Measurements from ENCODE around the gene GPATCH8. TPM values are rescaled to one million over a fixed set of nuclear protein-coding genes. Genes with fewer than 3 reads are reported as not detected.
A peak's percentile ranks its signal among the peaks of the same experiment; 100 is the strongest.

The GPATCH8 gene
- total and polyA plus RNA-seq, 9 of the 15 experiments (the other 6 are each of a cell fraction or from before 2014, with no cell fraction given), result 10.6 to 29.6 (median 13.2) TPM

DNA sequence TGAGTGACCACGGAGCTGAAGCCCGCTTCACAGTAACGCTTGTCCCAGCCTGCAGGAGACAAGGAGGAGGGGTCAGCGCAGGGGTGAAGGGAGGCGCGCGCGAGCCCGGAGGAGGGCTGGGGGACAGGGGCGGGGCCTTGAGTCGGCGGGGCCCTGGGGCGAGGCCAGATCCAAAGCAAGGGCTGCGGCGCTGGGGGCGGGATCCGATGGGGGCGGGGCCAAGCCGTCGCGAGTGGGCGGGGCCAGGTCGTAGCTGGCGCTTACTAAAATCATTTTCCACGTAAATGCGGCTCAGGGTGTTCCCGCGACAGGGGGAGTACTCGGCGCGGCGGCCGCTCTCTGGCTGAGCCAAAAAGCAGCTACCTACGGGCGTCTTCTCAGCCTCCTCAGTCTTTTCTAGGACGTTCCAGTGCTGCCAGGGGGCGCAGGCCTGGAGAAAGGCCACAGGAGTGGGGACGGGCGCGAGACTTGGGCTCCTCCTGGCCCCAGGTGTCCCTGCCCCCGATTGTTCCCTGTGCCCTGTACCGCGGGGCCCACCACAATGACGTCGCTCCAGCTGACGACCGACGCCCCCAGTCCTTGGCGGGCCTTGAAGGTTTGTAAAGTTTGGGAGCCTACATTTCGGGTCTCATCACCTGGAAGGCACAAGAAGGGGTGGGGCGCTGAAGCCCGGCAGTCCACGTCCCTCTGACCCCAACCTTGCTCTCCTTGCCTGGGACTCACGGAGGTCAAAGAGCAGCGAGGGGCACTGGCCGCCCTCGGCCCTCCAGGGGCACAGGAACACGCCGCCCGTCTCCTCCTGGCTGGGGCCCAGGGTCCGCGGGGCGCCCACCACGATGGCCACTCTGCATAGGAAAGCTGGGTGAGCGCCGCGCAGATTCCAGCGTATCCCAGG, 117.7 kb downstream of the GPATCH8 start (continued):
- TF ChIP-seq TGIF2 (CRISPR knock-in tag; IDR thresholded peaks at IDR 0.05), result no peak
- TF ChIP-seq, protein P1, sequence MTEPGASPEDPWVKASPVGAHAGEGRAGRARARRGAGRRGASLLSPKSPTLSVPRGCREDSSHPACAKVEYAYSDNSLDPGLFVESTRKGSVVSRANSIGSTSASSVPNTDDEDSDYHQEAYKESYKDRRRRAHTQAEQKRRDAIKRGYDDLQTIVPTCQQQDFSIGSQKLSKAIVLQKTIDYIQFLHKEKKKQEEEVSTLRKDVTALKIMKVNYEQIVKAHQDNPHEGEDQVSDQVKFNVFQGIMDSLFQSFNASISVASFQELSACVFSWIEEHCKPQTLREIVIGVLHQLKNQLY (CRISPR knock-in tag; conservative IDR thresholded peaks at IDR 0.05), result no peak
- TF ChIP-seq SIX5 (IDR thresholded peaks at IDR 0.05; ENCODE audit: borderline replicate concordance in 1 of 2, insufficient read depth in 1 of 2, low read depth in 1 of 2, low read length in 2 of 2), result no peak
- TF ChIP-seq, protein P2, sequence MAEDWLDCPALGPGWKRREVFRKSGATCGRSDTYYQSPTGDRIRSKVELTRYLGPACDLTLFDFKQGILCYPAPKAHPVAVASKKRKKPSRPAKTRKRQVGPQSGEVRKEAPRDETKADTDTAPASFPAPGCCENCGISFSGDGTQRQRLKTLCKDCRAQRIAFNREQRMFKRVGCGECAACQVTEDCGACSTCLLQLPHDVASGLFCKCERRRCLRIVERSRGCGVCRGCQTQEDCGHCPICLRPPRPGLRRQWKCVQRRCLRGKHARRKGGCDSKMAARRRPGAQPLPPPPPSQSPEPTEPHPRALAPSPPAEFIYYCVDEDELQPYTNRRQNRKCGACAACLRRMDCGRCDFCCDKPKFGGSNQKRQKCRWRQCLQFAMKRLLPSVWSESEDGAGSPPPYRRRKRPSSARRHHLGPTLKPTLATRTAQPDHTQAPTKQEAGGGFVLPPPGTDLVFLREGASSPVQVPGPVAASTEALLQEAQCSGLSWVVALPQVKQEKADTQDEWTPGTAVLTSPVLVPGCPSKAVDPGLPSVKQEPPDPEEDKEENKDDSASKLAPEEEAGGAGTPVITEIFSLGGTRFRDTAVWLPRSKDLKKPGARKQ (CRISPR knock-in tag; IDR thresholded peaks at IDR 0.05), result no peak
- peak; percentile 74 for TF ChIP-seq POLR2B (IDR thresholded peaks at IDR 0.05; ENCODE audit: low read depth, partially characterized antibody)
- TF ChIP-seq ILF3 (IDR thresholded peaks at IDR 0.05; ENCODE audit: borderline replicate concordance), result no peak
- TF ChIP-seq NR4A1 (CRISPR knock-in tag; IDR thresholded peaks at IDR 0.05), result no peak
- TF ChIP-seq NR4A1 (tag; IDR thresholded peaks at IDR 0.05), result no peak; the same call in 1 of the 2 replicates
- no peak for TF ChIP-seq TRIM24 (IDR thresholded peaks at IDR 0.05)
- TF ChIP-seq MAZ (CRISPR knock-in tag; conservative IDR thresholded peaks at IDR 0.05 in 1 of 2, IDR thresholded peaks at IDR 0.05 in 1 of 2), result peak; percentile 70 to 84
- TF ChIP-seq, protein P3, sequence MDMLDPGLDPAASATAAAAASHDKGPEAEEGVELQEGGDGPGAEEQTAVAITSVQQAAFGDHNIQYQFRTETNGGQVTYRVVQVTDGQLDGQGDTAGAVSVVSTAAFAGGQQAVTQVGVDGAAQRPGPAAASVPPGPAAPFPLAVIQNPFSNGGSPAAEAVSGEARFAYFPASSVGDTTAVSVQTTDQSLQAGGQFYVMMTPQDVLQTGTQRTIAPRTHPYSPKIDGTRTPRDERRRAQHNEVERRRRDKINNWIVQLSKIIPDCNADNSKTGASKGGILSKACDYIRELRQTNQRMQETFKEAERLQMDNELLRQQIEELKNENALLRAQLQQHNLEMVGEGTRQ (CRISPR knock-in tag; IDR thresholded peaks at IDR 0.05), result no peak
- TF ChIP-seq, protein P4, sequence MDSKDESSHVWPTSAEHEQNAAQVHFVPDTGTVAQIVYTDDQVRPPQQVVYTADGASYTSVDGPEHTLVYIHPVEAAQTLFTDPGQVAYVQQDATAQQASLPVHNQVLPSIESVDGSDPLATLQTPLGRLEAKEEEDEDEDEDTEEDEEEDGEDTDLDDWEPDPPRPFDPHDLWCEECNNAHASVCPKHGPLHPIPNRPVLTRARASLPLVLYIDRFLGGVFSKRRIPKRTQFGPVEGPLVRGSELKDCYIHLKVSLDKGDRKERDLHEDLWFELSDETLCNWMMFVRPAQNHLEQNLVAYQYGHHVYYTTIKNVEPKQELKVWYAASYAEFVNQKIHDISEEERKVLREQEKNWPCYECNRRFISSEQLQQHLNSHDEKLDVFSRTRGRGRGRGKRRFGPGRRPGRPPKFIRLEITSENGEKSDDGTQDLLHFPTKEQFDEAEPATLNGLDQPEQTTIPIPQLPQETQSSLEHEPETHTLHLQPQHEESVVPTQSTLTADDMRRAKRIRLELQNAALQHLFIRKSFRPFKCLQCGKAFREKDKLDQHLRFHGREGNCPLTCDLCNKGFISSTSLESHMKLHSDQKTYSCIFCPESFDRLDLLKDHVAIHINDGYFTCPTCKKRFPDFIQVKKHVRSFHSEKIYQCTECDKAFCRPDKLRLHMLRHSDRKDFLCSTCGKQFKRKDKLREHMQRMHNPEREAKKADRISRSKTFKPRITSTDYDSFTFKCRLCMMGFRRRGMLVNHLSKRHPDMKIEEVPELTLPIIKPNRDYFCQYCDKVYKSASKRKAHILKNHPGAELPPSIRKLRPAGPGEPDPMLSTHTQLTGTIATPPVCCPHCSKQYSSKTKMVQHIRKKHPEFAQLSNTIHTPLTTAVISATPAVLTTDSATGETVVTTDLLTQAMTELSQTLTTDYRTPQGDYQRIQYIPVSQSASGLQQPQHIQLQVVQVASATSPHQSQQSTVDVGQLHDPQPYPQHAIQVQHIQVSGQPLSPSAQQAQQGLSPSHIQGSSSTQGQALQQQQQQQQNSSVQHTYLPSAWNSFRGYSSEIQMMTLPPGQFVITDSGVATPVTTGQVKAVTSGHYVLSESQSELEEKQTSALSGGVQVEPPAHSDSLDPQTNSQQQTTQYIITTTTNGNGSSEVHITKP (IDR thresholded peaks at IDR 0.05; ENCODE audit: partially characterized antibody), result peak; percentile 54
- TF ChIP-seq POLR2AphosphoS5 (IDR thresholded peaks at IDR 0.05; ENCODE audit: control insufficient read depth, insufficient read depth, low read depth, low read length), result peak; percentile 63; the same call in 1 of the 2 replicates

Data from K562 (cell line).